ENCODE data around the gene NOL9.

NOL9 gene

DNA sequence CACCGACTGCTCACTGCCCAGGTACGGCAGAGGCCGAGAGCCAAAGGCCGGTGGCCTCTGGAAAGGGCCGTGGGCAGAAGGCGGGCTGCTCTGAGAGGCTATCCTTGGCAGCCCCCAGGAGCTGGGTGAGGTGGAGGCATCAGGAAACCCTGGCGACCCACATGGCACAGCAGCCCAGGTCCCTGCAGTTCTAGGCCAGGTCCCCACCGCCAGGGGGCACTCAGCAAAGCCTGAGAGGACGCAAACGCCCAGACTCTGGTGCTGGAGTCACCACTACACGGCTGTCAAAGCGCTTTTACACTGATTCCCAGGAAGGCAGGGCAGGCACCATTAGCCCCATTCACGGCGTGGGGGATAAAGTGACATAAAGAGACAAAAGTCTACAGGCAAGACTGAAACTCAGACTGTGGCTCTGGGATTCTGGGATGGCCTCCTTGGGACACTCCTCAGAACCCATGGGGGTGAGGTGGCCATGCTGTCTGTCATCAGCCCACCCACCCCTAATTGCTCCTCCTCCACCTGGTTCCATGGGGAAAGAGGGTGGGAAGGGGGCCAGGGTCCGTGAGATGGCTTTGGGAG lies 67.8 kb downstream of the NOL9 start:
- DNase-seq: peak; percentile 82 to 83

GRCh38 chr1:6485168-6486101 lies 68.9 kb downstream of the NOL9 start:
- no peak for DNase-seq

DNA sequence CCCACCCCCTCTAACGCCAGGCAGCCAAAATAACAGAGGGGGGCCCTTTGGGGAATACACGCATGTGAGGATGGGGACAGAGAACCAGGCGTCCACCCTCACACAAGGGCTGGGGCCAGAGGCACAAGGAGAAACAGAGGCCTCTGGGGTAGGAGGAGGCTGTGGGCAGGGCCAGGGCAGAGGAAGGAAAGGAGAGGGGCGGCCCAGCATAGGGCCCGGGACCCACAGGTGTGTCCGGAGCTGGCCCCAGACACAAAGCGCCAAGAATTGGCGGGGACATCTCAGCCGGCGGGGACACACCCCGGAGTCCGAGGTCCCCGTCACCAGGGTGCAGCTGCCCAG lies 69.5 kb downstream of the NOL9 start:
- DNase-seq: no peak

GRCh38 chr1:6483761-6484117 lies 70.6 kb downstream of the NOL9 start:
- no peak for DNase-seq

- no peak for DNase-seq
Measured at GRCh38 chr1:6483017-6483760, 71.1 kb downstream of the NOL9 start.

GRCh38 chr1:6481820-6482219 lies 72.5 kb downstream of the NOL9 start:
- no peak for DNase-seq

- no peak for DNase-seq
Measured at GRCh38 chr1:6477039-6477820, 77.1 kb downstream of the NOL9 start.

DNA sequence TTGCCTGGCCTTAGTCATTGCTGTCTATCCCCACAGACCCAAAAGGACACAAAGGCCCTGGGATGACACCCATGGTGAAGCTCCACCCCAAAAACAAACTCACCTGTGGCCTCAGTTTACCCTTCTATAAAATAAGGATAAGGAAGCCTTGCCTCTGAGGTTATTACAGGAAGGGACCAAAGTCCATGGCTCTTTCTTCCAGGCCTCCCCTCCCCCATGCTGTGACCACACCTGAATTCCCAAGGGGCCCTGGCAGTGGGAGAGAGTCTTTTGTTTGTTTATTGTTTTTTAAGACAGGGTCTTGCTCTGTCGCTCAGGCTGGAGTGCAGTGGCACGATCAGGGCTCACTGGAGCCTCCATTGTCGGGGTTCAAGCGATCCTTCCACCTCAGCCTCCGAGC lies 77.8 kb downstream of the NOL9 start:
- DNase-seq: no peak

- peak; percentile 75 to 86 for DNase-seq
Measured at GRCh38 chr1:6475381-6476133, 78.8 kb downstream of the NOL9 start.

- no peak for DNase-seq
Measured at GRCh38 chr1:6474815-6475282, 79.5 kb downstream of the NOL9 start.

DNA sequence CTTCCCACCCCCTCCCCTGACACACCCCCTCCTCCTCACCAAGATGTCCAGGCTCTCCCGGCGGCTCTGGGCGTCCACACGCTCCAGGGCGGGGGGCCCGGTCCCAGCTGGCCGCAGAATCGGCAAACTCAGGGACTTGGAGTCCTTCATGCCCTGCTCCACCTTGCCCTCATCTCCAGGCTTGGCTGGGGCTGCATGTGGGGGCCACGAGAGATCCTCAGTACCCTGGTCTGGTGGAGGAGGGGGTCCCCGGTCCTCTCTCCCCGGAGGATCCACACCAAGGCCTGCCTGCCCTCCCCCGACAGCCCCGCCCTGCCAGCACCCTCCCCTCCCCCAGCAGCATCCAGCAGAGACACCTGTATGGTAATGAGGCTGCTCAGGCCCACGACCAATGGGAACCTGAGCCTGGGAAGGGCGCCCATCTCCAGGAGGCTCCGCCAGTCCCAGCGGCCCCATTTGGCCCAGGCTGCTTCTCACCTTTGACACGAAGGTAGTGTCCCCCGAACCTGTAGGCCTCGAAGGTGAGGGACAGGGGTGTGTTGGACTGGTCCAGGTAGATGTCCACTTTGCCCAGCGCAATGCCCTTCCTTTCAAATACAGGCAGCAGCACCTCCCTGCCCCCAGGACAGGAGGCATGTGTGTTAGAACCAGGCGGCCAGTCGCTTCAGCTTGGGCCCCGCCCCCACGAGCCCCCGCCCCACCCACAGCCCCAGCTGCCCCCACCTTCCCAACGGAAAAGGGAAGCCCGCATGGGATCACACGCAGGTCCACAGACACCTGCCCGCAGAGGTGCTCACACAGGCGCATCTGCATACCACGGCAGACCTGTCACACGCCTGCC lies 80.1 kb downstream of the NOL9 start:
- no peak for DNase-seq

DNA sequence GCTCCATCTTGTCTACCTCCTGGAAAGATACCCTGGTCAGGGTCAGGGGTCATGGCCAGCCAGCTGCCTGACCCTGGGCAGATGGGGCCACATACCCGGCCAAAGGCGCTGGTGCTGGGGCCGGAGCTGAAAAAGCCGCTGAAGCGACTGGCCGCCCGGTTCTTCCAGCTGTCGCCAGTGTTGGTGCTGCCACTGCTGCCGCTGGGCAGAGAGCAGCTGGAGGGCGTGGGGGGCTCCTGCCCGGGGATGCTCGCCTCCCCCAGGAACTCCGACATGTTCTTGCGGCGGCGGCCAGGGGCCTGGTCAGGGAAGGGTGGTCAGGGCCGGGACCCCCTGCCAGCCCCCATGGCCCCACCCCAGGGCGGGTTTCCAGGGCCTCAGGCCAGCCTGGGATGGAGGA lies 81.2 kb downstream of the NOL9 start:
- no peak for DNase-seq

GRCh38 chr1:6472391-6472790 lies 81.9 kb downstream of the NOL9 start:
- DNase-seq: no peak

DNA sequence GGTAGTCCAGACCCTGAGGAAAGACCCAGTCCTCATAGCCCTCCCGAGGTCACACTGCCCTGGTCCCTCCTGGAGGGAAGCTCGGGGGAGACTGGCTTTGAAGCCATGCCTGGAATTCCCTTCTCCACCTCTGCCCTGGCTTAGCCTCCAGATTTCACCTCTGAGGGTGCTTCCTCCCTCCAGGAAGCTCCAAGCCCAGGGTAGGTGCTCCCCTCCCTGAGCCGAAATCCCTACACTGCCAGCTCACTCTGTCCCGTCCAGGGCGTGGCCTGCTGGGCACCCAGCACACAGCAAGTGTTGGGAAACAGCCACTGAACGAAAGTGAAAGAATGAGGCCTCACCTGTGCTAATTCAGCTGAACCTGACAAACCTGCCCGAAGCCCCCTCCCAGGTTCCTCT lies 82.3 kb downstream of the NOL9 start:
- no peak for DNase-seq
